HEK293 (cell line): ENCODE measurements around the gene SKI.

ENCODE experiments used
- CTCF ChIA-PET: fragments of 350-600 bp; formaldehyde crosslinking; extraction: SDS; loops from one replicate; lab custom pipeline; 2021; ENCODE audit warnings: antibody characterized with exemption; lab: Yijun Ruan, JAX
- POLR2A ChIA-PET: fragments of 300-600 bp; formaldehyde crosslinking; extraction: SDS; loops from one replicate; lab custom pipeline; 2020; ENCODE audit warnings: antibody characterized with exemption, inconsistent platforms; lab: Yijun Ruan, JAX
- H3K27ac ChIP-seq: fragments of 200-500 bp; sonication (Bioruptor generic); 2 replicates; pipeline ENCODE4 v1.5.1; 2014; ENCODE audit warnings: low read depth, low read length, control low read depth, inconsistent platforms; ENCODE audit errors: extremely low read depth
- H3K36me3 ChIP-seq, 2 experiments: fragments of 200-500 bp in 1 of 2; sonication (Bioruptor generic) in 1 of 2; 1 replicate in 1 of 2; 2 replicates in 1 of 2; pipeline ENCODE4 v1.5.1; 2014 to 2017; ENCODE audit warnings: inconsistent platforms in 2 of 2, low read length in 2 of 2; ENCODE audit not compliant: control insufficient read depth in 2 of 2, insufficient read depth in 1 of 2
- H3K4me1 ChIP-seq: fragments of 200-500 bp; sonication (Bioruptor generic); 2 replicates; pipeline ENCODE4 v1.5.1; 2014; ENCODE audit warnings: mild to moderate bottlenecking, low read length, inconsistent platforms; ENCODE audit not compliant: control insufficient read depth, insufficient read depth
- H3K4me3 ChIP-seq: 2 replicates; pipeline ENCODE4 v1.5.1; 2011; ENCODE audit warnings: low read depth, mild to moderate bottlenecking, control low read depth, low read length, moderate library complexity
- H3K9me3 ChIP-seq: fragments of 200-500 bp; sonication (Bioruptor generic); 2 replicates; pipeline ENCODE4 v1.5.1; 2014; ENCODE audit warnings: low read depth, low read length, inconsistent platforms; ENCODE audit not compliant: control insufficient read depth, insufficient read depth
- BCL11A ChIP-seq: fragments of 450-650 bp; formaldehyde crosslinking; IDR thresholded peaks from 2 replicates; pipeline ENCODE4 v1.5.1; 2016; ENCODE audit warnings: low read depth, missing biosample characterization, missing genetic modification characterization
- BCL11B ChIP-seq: fragments of 450-650 bp; formaldehyde crosslinking; IDR thresholded peaks from 2 replicates; pipeline ENCODE4 v1.5.1; 2016; ENCODE audit warnings: low read depth, missing biosample characterization, missing genetic modification characterization
- HIC1 ChIP-seq: fragments of 450-650 bp; formaldehyde crosslinking; IDR thresholded peaks from 2 replicates; pipeline ENCODE4 v1.5.1; 2016; ENCODE audit warnings: missing biosample characterization, missing genetic modification characterization
- HOXA7 ChIP-seq: sonication (generic); formaldehyde crosslinking; IDR thresholded peaks from 2 replicates; pipeline ENCODE4 v1.8.1; 2022; ENCODE audit warnings: missing genetic modification reagents, borderline replicate concordance
- INSM2 ChIP-seq: fragments of 450-650 bp; formaldehyde crosslinking; IDR thresholded peaks from 2 replicates; pipeline ENCODE4 v1.5.1; 2016; ENCODE audit warnings: missing biosample characterization, missing genetic modification characterization
- KLF1 ChIP-seq: fragments of 450-650 bp; formaldehyde crosslinking; IDR thresholded peaks from 2 replicates; pipeline ENCODE4 v1.5.1; 2016; ENCODE audit warnings: missing biosample characterization, missing genetic modification characterization
- KLF10 ChIP-seq: fragments of 450-650 bp; IDR thresholded peaks from 2 replicates; pipeline ENCODE4 v1.5.1; 2018; ENCODE audit warnings: missing biosample characterization, mild to moderate bottlenecking, missing genetic modification characterization
- KLF9 ChIP-seq: fragments of 450-650 bp; formaldehyde crosslinking; IDR thresholded peaks from 2 replicates; pipeline ENCODE4 v1.5.1; 2016; ENCODE audit warnings: missing biosample characterization, missing genetic modification characterization, low read depth
- MYNN ChIP-seq: fragments of 450-650 bp; formaldehyde crosslinking; IDR thresholded peaks from 2 replicates; pipeline ENCODE4 v1.5.1; 2016; ENCODE audit warnings: missing biosample characterization, missing genetic modification characterization, borderline replicate concordance
- REPIN1 ChIP-seq: fragments of 450-650 bp; formaldehyde crosslinking; IDR thresholded peaks from 2 replicates; pipeline ENCODE4 v1.5.1; 2017; ENCODE audit warnings: missing biosample characterization, missing genetic modification characterization, low read depth
- SP2 ChIP-seq: fragments of 450-650 bp; formaldehyde crosslinking; IDR thresholded peaks from 2 replicates; pipeline ENCODE4 v1.5.1; 2016; ENCODE audit warnings: missing biosample characterization, missing genetic modification characterization
- SP3 ChIP-seq: fragments of 450-650 bp; formaldehyde crosslinking; IDR thresholded peaks from 2 replicates; pipeline ENCODE4 v1.5.1; 2016; ENCODE audit warnings: missing biosample characterization, missing genetic modification characterization
- ZBTB8A ChIP-seq: fragments of 450-650 bp; formaldehyde crosslinking; IDR thresholded peaks from 2 replicates; pipeline ENCODE4 v1.5.1; 2016; ENCODE audit warnings: missing biosample characterization, missing genetic modification characterization
- ZFHX2 ChIP-seq: fragments of 450-650 bp; formaldehyde crosslinking; conservative IDR thresholded peaks from 2 replicates; pipeline ENCODE4 v1.5.1; 2016; ENCODE audit warnings: missing biosample characterization, missing genetic modification characterization
- ZNF214 ChIP-seq: fragments of 450-650 bp; formaldehyde crosslinking; IDR thresholded peaks from 2 replicates; pipeline ENCODE4 v1.5.1; 2017; ENCODE audit warnings: missing biosample characterization, mild to moderate bottlenecking, missing genetic modification characterization, borderline replicate concordance
- ZNF324 ChIP-seq: fragments of 450-650 bp; formaldehyde crosslinking; IDR thresholded peaks from 2 replicates; pipeline ENCODE4 v1.5.1; 2016; ENCODE audit warnings: missing biosample characterization, missing genetic modification characterization
- ZNF555 ChIP-seq: fragments of 450-650 bp; formaldehyde crosslinking; conservative IDR thresholded peaks from 2 replicates; pipeline ENCODE4 v1.5.1; 2017; ENCODE audit warnings: missing biosample characterization, mild to moderate bottlenecking, missing genetic modification characterization, inconsistent platforms
- ZNF560 ChIP-seq: fragments of 450-650 bp; formaldehyde crosslinking; IDR thresholded peaks from 2 replicates; pipeline ENCODE4 v1.5.1; 2017; ENCODE audit warnings: missing biosample characterization, missing genetic modification characterization, borderline replicate concordance
- ZNF600 ChIP-seq: fragments of 450-650 bp; formaldehyde crosslinking; IDR thresholded peaks from 2 replicates; pipeline ENCODE4 v1.5.1; 2016; ENCODE audit warnings: missing biosample characterization, missing genetic modification characterization
- ZNF677 ChIP-seq: fragments of 450-650 bp; IDR thresholded peaks from 2 replicates; pipeline ENCODE4 v1.5.0; 2018; ENCODE audit warnings: missing biosample characterization, mild to moderate bottlenecking, missing genetic modification characterization, moderate library complexity
- ZNF76 ChIP-seq: fragments of 450-650 bp; formaldehyde crosslinking; IDR thresholded peaks from 2 replicates; pipeline ENCODE4; 2016; ENCODE audit warnings: low read depth, missing biosample characterization, missing genetic modification characterization, borderline replicate concordance
- ZNF768 ChIP-seq: fragments of 450-650 bp; formaldehyde crosslinking; IDR thresholded peaks from 2 replicates; pipeline ENCODE4 v1.5.1; 2018; ENCODE audit warnings: missing biosample characterization, mild to moderate bottlenecking, missing genetic modification characterization
- ZNF777 ChIP-seq: fragments of 450-650 bp; formaldehyde crosslinking; IDR thresholded peaks from 2 replicates; pipeline ENCODE4 v1.5.1; 2017; ENCODE audit warnings: missing biosample characterization, missing genetic modification characterization, borderline replicate concordance
- ZSCAN23 ChIP-seq: fragments of 450-650 bp; formaldehyde crosslinking; IDR thresholded peaks from 2 replicates; pipeline ENCODE4 v1.5.1; 2016; ENCODE audit warnings: missing biosample characterization, missing genetic modification characterization
- TF ChIP-seq, protein P1 (sequence below): fragments of 450-650 bp; IDR thresholded peaks from 2 replicates; pipeline ENCODE4 v1.5.1; 2018; ENCODE audit warnings: missing biosample characterization, mild to moderate bottlenecking, missing genetic modification characterization
- TF ChIP-seq, protein P2 (sequence below): fragments of 450-650 bp; formaldehyde crosslinking; IDR thresholded peaks from 2 replicates; pipeline ENCODE4 v1.5.1; 2017; ENCODE audit warnings: missing biosample characterization, mild to moderate bottlenecking, missing genetic modification characterization, moderate library complexity
- TF ChIP-seq, protein P3 (sequence below): fragments of 450-650 bp; formaldehyde crosslinking; IDR thresholded peaks from 2 replicates; pipeline ENCODE4 v1.5.1; 2016; ENCODE audit warnings: missing biosample characterization, missing genetic modification characterization

SKI gene

DNA sequence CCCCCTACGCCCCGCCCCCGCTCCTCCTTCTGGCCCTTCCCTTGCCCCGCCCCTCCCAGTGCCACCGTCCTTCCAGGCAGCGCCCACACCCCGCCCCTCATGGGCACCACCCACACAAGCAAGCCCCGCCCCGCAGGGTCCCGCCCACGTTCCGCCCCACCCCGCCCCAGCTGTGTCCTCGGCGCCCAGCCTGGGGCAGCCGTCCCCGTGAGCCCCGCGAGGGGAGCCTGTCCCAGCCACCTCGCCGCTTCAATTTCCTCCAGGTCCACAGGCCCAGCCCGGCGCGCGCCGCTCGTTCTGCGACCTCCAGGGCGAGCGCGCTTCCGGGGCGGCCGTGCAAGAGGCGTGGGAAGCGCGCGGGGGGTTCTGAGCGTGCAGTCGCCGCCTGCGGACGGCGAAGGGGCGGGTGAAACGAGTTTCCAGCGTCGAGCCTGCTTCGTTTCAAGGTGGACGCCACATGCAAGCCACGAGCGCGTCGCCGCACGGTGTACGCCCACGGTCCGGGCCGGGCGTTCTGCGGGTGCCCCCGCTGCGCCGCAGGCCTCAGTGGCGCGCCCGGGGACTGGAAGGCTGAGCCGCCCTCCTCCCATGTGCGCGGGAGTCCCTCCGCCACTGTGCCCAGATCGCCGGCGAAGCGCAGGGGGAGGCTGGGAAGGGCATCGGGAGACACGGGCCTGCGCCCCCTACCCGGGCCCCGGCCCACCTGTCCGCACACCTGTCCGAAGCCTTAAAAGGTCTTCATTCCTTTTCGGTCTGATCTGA lies 22.7 kb upstream of the SKI start:
- Histone ChIP-seq H3K4me3 (peak overlapping the region; percentile 19; the same call in 1 of the 2 replicates), H3K27ac (no peak overlapping the region; the same call in 1 of the 2 replicates), H3K9me3 (no peaks in the 10 kb centered on the region), H3K4me1 (peaks cover 5% of the 10 kb centered on the region), H3K36me3 (no peaks in the 10 kb centered on the region)
- ChIA-PET CTCF (interaction anchor here (0.7 to 2.1 kb wide), 3 partner anchors 8 to 176 kb away, joined by 5 to 12 read pairs (median 6); partner anchors contain the start of gene FAAP20), POLR2A (interaction anchor here (0.7 to 2.2 kb wide), 9 partner anchors 10 to 215 kb away, joined by 3 to 14 read pairs (median 4); partner anchors contain the start of genes FAAP20, MORN1, RER1 and SKI)
- TF ChIP-seq HOXA7 (CRISPR knock-in tag): no peak
- peak; percentile 82 for TF ChIP-seq KLF9 (tag by site-specific recombination)
- TF ChIP-seq ZFHX2 (tag by site-specific recombination): peak; percentile 85
- no peak for TF ChIP-seq ZNF76
- TF ChIP-seq ZBTB8A (tag by site-specific recombination): no peak; the same call in 1 of the 2 replicates
- TF ChIP-seq ZNF214 (tag by site-specific recombination): no peak
- no peak for TF ChIP-seq ZNF677 (tag by site-specific recombination)
- TF ChIP-seq BCL11A (tag by site-specific recombination): no peak
- TF ChIP-seq ZNF324 (tag by site-specific recombination): no peak
- TF ChIP-seq, protein P1, sequence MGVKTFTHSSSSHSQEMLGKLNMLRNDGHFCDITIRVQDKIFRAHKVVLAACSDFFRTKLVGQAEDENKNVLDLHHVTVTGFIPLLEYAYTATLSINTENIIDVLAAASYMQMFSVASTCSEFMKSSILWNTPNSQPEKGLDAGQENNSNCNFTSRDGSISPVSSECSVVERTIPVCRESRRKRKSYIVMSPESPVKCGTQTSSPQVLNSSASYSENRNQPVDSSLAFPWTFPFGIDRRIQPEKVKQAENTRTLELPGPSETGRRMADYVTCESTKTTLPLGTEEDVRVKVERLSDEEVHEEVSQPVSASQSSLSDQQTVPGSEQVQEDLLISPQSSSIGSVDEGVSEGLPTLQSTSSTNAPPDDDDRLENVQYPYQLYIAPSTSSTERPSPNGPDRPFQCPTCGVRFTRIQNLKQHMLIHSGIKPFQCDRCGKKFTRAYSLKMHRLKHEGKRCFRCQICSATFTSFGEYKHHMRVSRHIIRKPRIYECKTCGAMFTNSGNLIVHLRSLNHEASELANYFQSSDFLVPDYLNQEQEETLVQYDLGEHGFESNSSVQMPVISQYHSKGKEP (tag by site-specific recombination): no peak
- TF ChIP-seq ZNF600 (tag by site-specific recombination): no peak
- no peak for TF ChIP-seq HIC1
- no peak for TF ChIP-seq BCL11B (tag by site-specific recombination)
- peak; percentile 42 for TF ChIP-seq SP3 (tag by site-specific recombination)
- no peak for TF ChIP-seq ZNF560
- no peak for TF ChIP-seq REPIN1 (tag by site-specific recombination)
- TF ChIP-seq ZNF555 (tag by site-specific recombination): no peak
- TF ChIP-seq, protein P2, sequence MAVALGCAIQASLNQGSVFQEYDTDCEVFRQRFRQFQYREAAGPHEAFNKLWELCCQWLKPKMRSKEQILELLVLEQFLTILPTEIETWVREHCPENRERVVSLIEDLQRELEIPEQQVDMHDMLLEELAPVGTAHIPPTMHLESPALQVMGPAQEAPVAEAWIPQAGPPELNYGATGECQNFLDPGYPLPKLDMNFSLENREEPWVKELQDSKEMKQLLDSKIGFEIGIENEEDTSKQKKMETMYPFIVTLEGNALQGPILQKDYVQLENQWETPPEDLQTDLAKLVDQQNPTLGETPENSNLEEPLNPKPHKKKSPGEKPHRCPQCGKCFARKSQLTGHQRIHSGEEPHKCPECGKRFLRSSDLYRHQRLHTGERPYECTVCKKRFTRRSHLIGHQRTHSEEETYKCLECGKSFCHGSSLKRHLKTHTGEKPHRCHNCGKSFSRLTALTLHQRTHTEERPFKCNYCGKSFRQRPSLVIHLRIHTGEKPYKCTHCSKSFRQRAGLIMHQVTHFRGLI (tag by site-specific recombination): no peak
- no peak for TF ChIP-seq ZNF777 (tag by site-specific recombination)
- TF ChIP-seq, protein P3, sequence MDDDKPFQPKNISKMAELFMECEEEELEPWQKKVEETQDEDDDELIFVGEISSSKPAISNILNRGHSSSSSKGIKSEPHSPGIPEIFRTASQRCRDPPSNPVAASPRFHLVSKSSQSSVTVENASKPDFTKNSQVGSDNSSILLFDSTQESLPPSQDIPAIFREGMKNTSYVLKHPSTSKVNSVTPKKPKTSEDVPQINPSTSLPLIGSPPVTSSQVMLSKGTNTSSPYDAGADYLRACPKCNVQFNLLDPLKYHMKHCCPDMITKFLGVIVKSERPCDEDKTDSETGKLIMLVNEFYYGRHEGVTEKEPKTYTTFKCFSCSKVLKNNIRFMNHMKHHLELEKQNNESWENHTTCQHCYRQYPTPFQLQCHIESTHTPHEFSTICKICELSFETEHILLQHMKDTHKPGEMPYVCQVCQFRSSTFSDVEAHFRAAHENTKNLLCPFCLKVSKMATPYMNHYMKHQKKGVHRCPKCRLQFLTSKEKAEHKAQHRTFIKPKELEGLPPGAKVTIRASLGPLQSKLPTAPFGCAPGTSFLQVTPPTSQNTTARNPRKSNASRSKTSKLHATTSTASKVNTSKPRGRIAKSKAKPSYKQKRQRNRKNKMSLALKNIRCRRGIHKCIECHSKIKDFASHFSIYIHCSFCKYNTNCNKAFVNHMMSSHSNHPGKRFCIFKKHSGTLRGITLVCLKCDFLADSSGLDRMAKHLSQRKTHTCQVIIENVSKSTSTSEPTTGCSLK (tag by site-specific recombination): no peak
- TF ChIP-seq MYNN (tag by site-specific recombination): no peak
- no peak for TF ChIP-seq INSM2
- no peak for TF ChIP-seq ZNF768 (tag by site-specific recombination)
- TF ChIP-seq KLF1 (tag by site-specific recombination): peak; percentile 77
- no peak for TF ChIP-seq ZSCAN23 (tag by site-specific recombination)
- peak; percentile 93 for TF ChIP-seq KLF10 (tag by site-specific recombination)
- peak; percentile 58 for TF ChIP-seq SP2
